ENCODE data around the gene LKAAEAR1. TPM values are rescaled to one million over a fixed set of nuclear protein-coding genes. Genes with fewer than 3 reads are reported as not detected.

LKAAEAR1 gene
- total and polyA plus RNA-seq, 2 of the 4 experiments (the other 2 are of a cell fraction), result 0.21 TPM; not detected in 1

DNA sequence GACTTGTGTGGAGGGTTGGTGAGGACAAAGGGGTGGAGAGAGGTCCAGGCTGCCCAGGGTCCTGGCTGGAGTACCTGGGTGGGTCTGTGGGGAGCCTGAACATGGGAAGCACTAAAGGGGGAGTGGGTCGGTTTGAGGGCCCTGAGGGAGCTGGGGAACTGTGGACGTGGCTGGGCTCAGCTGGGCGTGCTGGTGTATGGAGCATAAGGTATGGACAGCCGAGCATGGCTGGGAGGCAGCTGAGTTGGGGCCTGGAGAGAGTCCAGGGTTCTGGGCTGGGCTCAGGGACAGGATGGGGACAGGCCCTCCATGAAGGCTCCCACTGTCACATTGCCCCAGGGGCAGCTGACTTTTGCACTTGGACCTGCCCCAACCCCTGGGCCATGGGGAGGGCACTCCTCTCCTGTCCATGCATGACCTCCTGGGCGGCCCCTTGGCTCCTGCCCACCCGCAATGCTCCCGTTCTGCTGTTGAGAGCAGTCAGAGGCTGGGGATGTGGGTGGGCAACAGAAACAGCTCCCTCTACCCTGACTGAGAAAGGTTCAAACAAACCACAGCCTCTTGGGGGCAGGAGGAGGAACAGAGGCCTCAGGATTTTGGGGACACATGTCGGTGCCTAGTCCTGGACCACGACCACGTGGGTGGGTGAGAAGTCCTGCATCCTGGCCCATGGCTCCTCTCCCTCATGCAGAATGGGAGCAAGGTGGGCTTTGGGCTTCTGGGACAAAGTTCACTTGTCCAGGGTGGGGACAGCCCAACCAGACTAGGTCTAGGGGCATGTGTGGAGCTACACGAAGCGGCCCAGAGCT, 43.8 kb downstream of the LKAAEAR1 start:
- no peak overlapping the region for H3K4me2 ChIP-seq (ENCODE audit: low read depth, low read length)
- no peak for DNase-seq
- no peak overlapping the region for H2BK120ac ChIP-seq (ENCODE audit: low read depth, low read length)
- H3K36me3 ChIP-seq (ENCODE audit: control insufficient read depth, insufficient read depth, low read length), result no peaks in the 10 kb centered on the region
- no peak overlapping the region for H2AK5ac ChIP-seq (ENCODE audit: low read depth, low read length)
- H2BK15ac ChIP-seq (ENCODE audit: low read depth, low read length), result no peak overlapping the region
- H2BK5ac ChIP-seq (ENCODE audit: low read depth, low read length, poor library complexity, severe bottlenecking), result no peak overlapping the region
- no peaks in the 10 kb centered on the region for H3K79me1 ChIP-seq (ENCODE audit: low read depth in 1 of 2, low read length in 2 of 2)
- H2AK9ac ChIP-seq (replicated peaks; ENCODE audit: low read depth, low read length, poor library complexity), result no peak overlapping the region
- ATAC-seq (ENCODE audit: low read depth), result no peak
- CTCF ChIA-PET, result no interaction called here
- H3K9me1 ChIP-seq (ENCODE audit: insufficient read depth, low read length), result no peaks in the 10 kb centered on the region
- TF ChIP-seq CHD1 (IDR thresholded peaks at IDR 0.05; ENCODE audit: low read depth, low read length) (no peak), MAZ (IDR thresholded peaks at IDR 0.05; ENCODE audit: borderline replicate concordance, low read depth, low read length) (no peak), NFE2L2 (IDR thresholded peaks at IDR 0.05; ENCODE audit: low read depth, low read length) (no peak), BHLHE40 (IDR thresholded peaks at IDR 0.05; ENCODE audit: low read depth, low read length) (no peak), CEBPB (IDR thresholded peaks at IDR 0.05; ENCODE audit: low read depth, low read length) (no peak), SMC3 (IDR thresholded peaks at IDR 0.05; ENCODE audit: low read depth, low read length) (no peak), MAFK (IDR thresholded peaks at IDR 0.05; ENCODE audit: low read depth, low read length) (no peak), POLR2A (IDR thresholded peaks at IDR 0.05; ENCODE audit: low read depth, low read length) (no peak), RCOR1 (IDR thresholded peaks at IDR 0.05; ENCODE audit: insufficient replicate concordance, low read length) (no peak), RFX5 (IDR thresholded peaks at IDR 0.05; ENCODE audit: low read depth, low read length) (no peak), FOS (IDR thresholded peaks at IDR 0.05; ENCODE audit: low read depth, low read length) (no peak), MXI1 (IDR thresholded peaks at IDR 0.05; ENCODE audit: borderline replicate concordance, low read depth, low read length) (no peak)
- TF ChIP-seq, protein P1, sequence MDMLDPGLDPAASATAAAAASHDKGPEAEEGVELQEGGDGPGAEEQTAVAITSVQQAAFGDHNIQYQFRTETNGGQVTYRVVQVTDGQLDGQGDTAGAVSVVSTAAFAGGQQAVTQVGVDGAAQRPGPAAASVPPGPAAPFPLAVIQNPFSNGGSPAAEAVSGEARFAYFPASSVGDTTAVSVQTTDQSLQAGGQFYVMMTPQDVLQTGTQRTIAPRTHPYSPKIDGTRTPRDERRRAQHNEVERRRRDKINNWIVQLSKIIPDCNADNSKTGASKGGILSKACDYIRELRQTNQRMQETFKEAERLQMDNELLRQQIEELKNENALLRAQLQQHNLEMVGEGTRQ (IDR thresholded peaks at IDR 0.05; ENCODE audit: low read depth, low read length), result no peak
- TF ChIP-seq, protein P2, sequence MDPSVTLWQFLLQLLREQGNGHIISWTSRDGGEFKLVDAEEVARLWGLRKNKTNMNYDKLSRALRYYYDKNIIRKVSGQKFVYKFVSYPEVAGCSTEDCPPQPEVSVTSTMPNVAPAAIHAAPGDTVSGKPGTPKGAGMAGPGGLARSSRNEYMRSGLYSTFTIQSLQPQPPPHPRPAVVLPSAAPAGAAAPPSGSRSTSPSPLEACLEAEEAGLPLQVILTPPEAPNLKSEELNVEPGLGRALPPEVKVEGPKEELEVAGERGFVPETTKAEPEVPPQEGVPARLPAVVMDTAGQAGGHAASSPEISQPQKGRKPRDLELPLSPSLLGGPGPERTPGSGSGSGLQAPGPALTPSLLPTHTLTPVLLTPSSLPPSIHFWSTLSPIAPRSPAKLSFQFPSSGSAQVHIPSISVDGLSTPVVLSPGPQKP (IDR thresholded peaks at IDR 0.05; ENCODE audit: borderline replicate concordance, low read depth, low read length), result no peak
- TF ChIP-seq, protein P3, sequence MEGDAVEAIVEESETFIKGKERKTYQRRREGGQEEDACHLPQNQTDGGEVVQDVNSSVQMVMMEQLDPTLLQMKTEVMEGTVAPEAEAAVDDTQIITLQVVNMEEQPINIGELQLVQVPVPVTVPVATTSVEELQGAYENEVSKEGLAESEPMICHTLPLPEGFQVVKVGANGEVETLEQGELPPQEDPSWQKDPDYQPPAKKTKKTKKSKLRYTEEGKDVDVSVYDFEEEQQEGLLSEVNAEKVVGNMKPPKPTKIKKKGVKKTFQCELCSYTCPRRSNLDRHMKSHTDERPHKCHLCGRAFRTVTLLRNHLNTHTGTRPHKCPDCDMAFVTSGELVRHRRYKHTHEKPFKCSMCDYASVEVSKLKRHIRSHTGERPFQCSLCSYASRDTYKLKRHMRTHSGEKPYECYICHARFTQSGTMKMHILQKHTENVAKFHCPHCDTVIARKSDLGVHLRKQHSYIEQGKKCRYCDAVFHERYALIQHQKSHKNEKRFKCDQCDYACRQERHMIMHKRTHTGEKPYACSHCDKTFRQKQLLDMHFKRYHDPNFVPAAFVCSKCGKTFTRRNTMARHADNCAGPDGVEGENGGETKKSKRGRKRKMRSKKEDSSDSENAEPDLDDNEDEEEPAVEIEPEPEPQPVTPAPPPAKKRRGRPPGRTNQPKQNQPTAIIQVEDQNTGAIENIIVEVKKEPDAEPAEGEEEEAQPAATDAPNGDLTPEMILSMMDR (conservative IDR thresholded peaks at IDR 0.05; ENCODE audit: low read depth, low read length), result no peak
- no peak overlapping the region for H3K23ac ChIP-seq (ENCODE audit: low read depth, low read length)
- no peak overlapping the region for H3K4ac ChIP-seq (ENCODE audit: low read depth, low read length)
- H3K4me3 ChIP-seq (ENCODE audit: insufficient read depth, low read depth, low read length), result no peak overlapping the region
- BruUV-seq (replicated peaks), result no TSS peak
- no peak overlapping the region for H4K5ac ChIP-seq (ENCODE audit: low read depth, low read length)
- H3K14ac ChIP-seq (replicated peaks; ENCODE audit: low read depth, low read length), result no peak overlapping the region
- no peak overlapping the region for H3K27ac ChIP-seq (ENCODE audit: insufficient read depth, low read length)
- H4K20me1 ChIP-seq (ENCODE audit: insufficient read depth, low read length), result peaks cover 5% of the 10 kb centered on the region; the same call in 1 of the 2 replicates
- intact Hi-C loops (cut with micrococcal nuclease) (no loop called here), dilution Hi-C loops (cut with HindIII; ENCODE audit: low sequenced_read_pairs, unreplicated experiment) (no loop called here), in situ Hi-C loops (cut with MboI; ENCODE audit: low sequenced_read_pairs) (no loop called here)
- H4K91ac ChIP-seq (ENCODE audit: insufficient read depth, low read depth, low read length), result no peak overlapping the region
- no peak overlapping the region for H2AFZ ChIP-seq (replicated peaks; ENCODE audit: low read length, poor library complexity)
- H3K56ac ChIP-seq (ENCODE audit: extremely low read depth, insufficient read depth, low read length), result no peak overlapping the region
- POLR2A ChIA-PET (ENCODE audit: unreplicated experiment), result interaction anchor here (0.6 kb wide), 1 partner anchor 170 kb away, joined by 9 read pairs; no protein-coding TSS in a partner anchor
- H4K8ac ChIP-seq (ENCODE audit: low read depth in 2 of 2, low read length in 2 of 2), result no peak overlapping the region
- no peak overlapping the region for H3K18ac ChIP-seq (ENCODE audit: low read depth, low read length)
- peaks cover 50% of the 10 kb centered on the region for H3K27me3 ChIP-seq (ENCODE audit: control insufficient read depth, insufficient read depth, low read length)
- H2BK20ac ChIP-seq (ENCODE audit: low read depth, low read length), result no peak overlapping the region
- no peaks in the 10 kb centered on the region for H3K9me3 ChIP-seq (ENCODE audit: control insufficient read depth, insufficient read depth, low read length)
- no peak overlapping the region for H3K9ac ChIP-seq (ENCODE audit: low read depth, low read length)
- 0% methylated on average over 1 of the region's 12 CpGs; no CpG with 5 or more reads in 1 of the 2 experiments for WGBS, 2 experiments (ENCODE audit: extremely low coverage in 2 of 2, insufficient read length in 1 of 2)
- H3K4me1 ChIP-seq (ENCODE audit: control insufficient read depth, insufficient read depth, low read length), result peaks cover 5% of the 10 kb centered on the region; the same call in 1 of the 2 replicates
